Esophagus muscularis mucosa (tissue), 3 donors: ENCODE data around the gene PRKCE.

Source experiments
- CTCF ChIP-seq, 3 experiments: fragments of 200-600 bp in 2 of 3; fragments of 450-650 bp in 1 of 3; sonication (generic) in 2 of 3; IDR thresholded peaks; one replicate each; pipeline ENCODE4 v1.5.1; 2017 to 2019; ENCODE audit warnings: antibody characterized with exemption in 3 of 3, mild to moderate bottlenecking in 2 of 3, moderate library complexity in 1 of 3
- POLR2AphosphoS5 ChIP-seq, 2 donors: sonication (generic); formaldehyde crosslinking; IDR thresholded peaks; one replicate each; pipeline ENCODE4 v1.6.1; 2017; ENCODE audit warnings: antibody characterized with exemption in 2 of 2

- no peak for TF ChIP-seq CTCF (IDR thresholded peaks at IDR 0.05)
- TF ChIP-seq POLR2AphosphoS5 (IDR thresholded peaks at IDR 0.05) = no peak
Measured at GRCh38 chr2:45902781-45903375, 251.4 kb downstream of the PRKCE start.
